HG03575 (cell line): ENCODE data around the gene CDK5RAP2.
"Not testable (repeated sequence)": the region's sequence is repeated elsewhere in the genome, so short reads cannot be mapped to it uniquely, and the experiment has no call there.

Experiments
- ATAC-seq: cut with Tn5 transposase; IDR thresholded peaks from one replicate; pipeline ENCODE4 v1.9.1; 2021; ENCODE audit not compliant: unreplicated experiment, insufficient number of reproducible peaks, low FRiP score; ENCODE audit errors: extremely low read depth

Gene CDK5RAP2

DNA sequence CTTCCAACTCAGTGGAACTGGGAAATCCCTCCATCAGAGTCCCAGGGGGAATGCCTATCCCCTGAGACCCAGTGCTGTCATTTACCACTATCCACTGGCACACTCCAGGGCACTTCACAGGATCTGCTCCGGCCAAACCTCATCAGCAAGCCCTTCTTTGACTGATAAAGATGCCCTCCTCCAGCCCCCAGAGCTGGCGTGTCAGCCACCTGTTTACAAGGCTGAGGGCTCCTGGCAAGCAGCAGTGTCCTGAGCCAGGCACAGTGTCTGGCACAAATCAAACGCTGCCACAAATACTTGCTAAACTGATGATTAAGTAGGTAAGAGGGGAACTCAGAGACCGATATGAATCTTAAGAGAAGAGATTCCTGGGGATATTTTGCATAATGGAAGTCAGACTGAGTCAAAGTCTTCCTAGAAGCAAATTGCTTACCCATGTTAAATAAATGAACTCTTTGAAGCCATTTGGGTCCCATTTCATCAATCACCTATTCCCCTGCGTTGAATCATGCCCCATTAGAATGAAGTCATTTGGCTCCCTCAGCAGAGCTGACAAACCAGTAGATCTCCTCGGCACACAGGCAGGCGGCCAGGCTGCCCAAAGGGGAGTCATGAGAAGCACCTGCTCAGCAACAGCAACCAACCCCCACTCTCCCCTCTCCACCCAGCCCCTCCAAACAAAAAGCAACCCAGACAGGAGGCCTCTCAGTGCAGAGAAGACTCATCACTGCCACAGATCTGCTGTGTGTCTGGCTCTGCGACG, 97.4 kb downstream of the CDK5RAP2 start:
- ATAC-seq = no peak

GRCh38 chr9:120481846-120482245, 98.1 kb downstream of the CDK5RAP2 start:
- ATAC-seq = no peak

- ATAC-seq = no peak
These were observed 98.7 kb downstream of the CDK5RAP2 start for GRCh38 chr9:120481248-120481647.

- ATAC-seq = no peak
These were observed 99.3 kb downstream of the CDK5RAP2 start for GRCh38 chr9:120480707-120481106.

- no peak for ATAC-seq
These were observed 101.8 kb downstream of the CDK5RAP2 start for GRCh38 chr9:120478208-120478607.

- ATAC-seq = no peak
These were observed 102.4 kb downstream of the CDK5RAP2 start for GRCh38 chr9:120477534-120478001.

DNA sequence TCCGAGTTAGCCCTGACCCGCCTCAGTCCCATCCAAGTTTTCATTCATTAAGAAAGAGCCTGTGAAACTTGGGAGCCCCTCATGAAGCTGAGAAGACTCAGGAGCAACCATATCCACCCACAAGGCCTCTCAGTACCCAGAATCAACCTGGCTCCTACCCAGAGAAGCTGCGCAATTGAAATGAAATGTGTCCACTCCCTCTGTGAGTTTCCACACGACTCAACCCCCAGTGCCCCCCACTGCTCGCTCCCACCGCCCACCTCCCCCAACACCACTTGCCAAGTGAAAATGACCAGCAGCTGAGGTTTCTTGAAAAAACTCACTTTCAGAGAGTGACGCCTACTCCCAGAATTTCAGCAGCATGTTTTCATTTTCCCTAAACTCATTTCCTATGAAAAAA, 104.6 kb downstream of the CDK5RAP2 start:
- ATAC-seq = no peak

- ATAC-seq = no peak
These were observed 105.2 kb downstream of the CDK5RAP2 start for GRCh38 chr9:120474591-120475243.

GRCh38 chr9:120473608-120474007, 106.4 kb downstream of the CDK5RAP2 start:
- no peak for ATAC-seq

GRCh38 chr9:120465685-120466407, 114.1 kb downstream of the CDK5RAP2 start:
- ATAC-seq = no peak

GRCh38 chr9:120464887-120465421, 115.0 kb downstream of the CDK5RAP2 start:
- ATAC-seq = no peak

DNA sequence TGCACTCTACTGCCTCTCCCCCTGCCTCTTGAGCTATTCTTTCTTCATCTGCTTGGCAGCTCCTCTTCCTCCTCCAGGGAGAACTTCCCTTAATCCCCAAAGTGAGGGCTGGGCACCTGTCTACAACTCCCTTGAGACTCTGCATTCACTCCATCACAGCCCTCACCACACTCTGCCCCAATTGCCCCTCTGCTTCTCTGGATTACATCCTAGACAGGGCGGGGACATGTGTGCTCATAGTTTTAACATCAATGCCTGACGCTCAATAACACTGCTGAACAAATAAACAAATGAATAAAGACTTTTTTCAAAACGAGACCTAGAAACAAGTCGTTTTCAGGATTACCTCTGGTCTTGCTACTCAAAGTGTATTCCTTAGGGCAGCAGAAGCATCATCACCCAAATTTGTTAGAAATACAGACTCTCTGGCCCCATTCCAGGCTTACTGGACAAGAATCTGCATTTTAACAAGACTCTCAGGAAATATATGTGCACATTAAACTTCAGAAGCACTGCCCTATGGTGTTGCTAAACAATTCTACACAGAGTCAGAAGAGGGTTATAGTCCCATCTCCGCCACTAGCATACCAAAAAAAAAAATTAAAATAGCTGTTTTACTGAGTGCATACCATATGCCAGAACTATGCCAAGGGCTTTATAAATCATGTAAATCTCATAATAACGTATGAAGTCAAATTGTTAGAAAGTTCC, 115.6 kb downstream of the CDK5RAP2 start:
- no peak for ATAC-seq

- no peak for ATAC-seq
These were observed 116.2 kb downstream of the CDK5RAP2 start for GRCh38 chr9:120463765-120464164.

DNA sequence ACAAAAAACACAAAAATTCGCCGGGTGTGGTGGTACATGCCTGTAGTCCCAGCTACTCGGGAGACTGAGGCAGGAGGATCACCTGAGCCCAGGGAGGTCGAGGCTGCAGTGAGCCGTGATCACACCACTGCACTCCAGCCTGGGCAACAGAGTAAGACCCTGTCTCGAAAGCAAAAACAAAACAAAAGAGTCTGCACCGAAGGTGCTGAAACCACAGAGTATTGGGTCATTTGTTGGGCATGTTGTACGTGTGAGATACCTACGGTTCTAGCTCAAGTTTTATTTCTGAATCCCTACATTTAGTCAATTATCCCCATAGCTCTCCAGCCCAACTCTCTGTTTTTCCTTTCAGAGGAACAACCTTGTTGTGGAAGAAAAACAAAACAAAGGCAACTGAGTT, 118.3 kb downstream of the CDK5RAP2 start:
- not testable (repeated sequence) for ATAC-seq

DNA sequence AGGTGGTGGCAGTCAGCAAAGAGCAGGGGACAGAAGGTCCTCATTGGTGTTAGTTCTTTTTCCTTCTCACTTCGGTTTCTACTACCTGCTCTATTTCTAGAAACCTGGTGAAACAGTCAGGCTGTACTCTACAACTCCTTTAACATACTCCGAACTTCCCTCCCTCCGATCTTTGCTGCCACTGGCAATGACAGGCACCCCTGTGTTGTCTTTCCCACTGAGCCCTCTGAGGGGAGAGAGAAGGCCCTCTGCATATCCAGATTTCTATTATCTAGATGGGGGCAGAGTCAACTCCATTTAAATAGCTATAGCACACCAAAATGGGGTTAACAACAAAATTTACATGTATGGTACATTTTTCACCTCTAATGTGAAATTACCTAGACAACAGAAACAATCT, 123.7 kb downstream of the CDK5RAP2 start:
- ATAC-seq = no peak

GRCh38 chr9:120454467-120454866, 125.5 kb downstream of the CDK5RAP2 start:
- no peak for ATAC-seq

GRCh38 chr9:120453792-120454191, 126.2 kb downstream of the CDK5RAP2 start:
- ATAC-seq = no peak

GRCh38 chr9:120452631-120453030, 127.3 kb downstream of the CDK5RAP2 start:
- ATAC-seq = no peak

DNA sequence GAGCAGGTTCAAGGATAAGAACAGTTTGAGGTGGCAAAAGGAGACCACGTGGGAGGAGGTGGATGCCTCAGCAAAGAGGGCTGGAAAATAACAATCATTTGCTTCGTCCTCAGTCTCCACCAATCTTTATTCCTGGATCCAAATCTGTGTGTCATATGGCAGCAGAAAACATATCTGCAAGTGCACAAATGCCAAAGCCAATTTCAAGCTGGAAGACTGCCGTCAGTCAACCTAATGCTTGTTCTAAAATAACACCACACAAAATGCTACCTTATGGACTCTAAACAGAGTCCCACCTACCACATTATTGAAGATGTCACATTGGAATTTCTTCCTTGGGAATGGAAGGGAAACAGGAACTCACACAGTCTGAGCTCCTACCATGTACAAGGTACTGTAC, 129.1 kb downstream of the CDK5RAP2 start:
- no peak for ATAC-seq
